VCaP (cell line): ENCODE results near the gene CDH4.
"Not testable (repeated sequence)": the region's sequence is repeated elsewhere in the genome, so short reads cannot be mapped to it uniquely, and the experiment has no call there.

Experiments
- H3K27ac ChIP-seq: fragments of 450-650 bp; 2 replicates; pipeline ENCODE4 v1.5.1; 2017
- CTCF ChIP-seq: fragments of 450-650 bp; conservative IDR thresholded peaks from 2 replicates; pipeline ENCODE4 v1.5.1; 2017; ENCODE audit warnings: mild to moderate bottlenecking, moderate library complexity

The CDH4 gene

GRCh38 chr20:61461461-61461860 is 209.4 kb downstream of the CDH4 start:
- TF ChIP-seq CTCF: no peak
- H3K27ac ChIP-seq: no peak overlapping the region

GRCh38 chr20:61464307-61465303 is 212.5 kb downstream of the CDH4 start:
- no peak for TF ChIP-seq CTCF
- H3K27ac ChIP-seq: no peak overlapping the region; the same call in 1 of the 2 replicates

- H3K27ac ChIP-seq: no peak overlapping the region
- no peak for TF ChIP-seq CTCF
Observed at GRCh38 chr20:61475729-61476128, 223.7 kb downstream of the CDH4 start.

- H3K27ac ChIP-seq: no peak overlapping the region
- TF ChIP-seq CTCF: no peak
Observed at GRCh38 chr20:61476956-61477355, 224.9 kb downstream of the CDH4 start.

GRCh38 chr20:61477451-61477861 is 225.4 kb downstream of the CDH4 start:
- H3K27ac ChIP-seq: no peak overlapping the region
- no peak for TF ChIP-seq CTCF

GRCh38 chr20:61478094-61478493 is 226.0 kb downstream of the CDH4 start:
- no peak for TF ChIP-seq CTCF
- no peak overlapping the region for H3K27ac ChIP-seq

GRCh38 chr20:61478611-61479305 is 226.7 kb downstream of the CDH4 start:
- TF ChIP-seq CTCF: no peak
- H3K27ac ChIP-seq: no peak overlapping the region

GRCh38 chr20:61479433-61479832 is 227.4 kb downstream of the CDH4 start:
- H3K27ac ChIP-seq: not testable (repeated sequence)
